ENCODE data around the gene PIN1. TPM values are rescaled to one million over a fixed set of nuclear protein-coding genes. Genes with fewer than 3 reads are reported as not detected.

The PIN1 gene
- total and polyA plus RNA-seq, 2 experiments from 2014 or later: 102 to 124 TPM

- TF ChIP-seq EZH2phosphoT487 (IDR thresholded peaks at IDR 0.05; ENCODE audit: insufficient read depth, low read depth) (no peak), EZH2 (IDR thresholded peaks at IDR 0.05; ENCODE audit: insufficient read depth, poor library complexity, severe bottlenecking) (no peak)
- Histone ChIP-seq H3K79me2 (ENCODE audit: insufficient read depth) (no peaks in the 10 kb centered on the region), H3K4me1 (ENCODE audit: insufficient read depth) (no peaks in the 10 kb centered on the region), H3K27me3 (replicated peaks; ENCODE audit: insufficient read depth) (no peaks in the 10 kb centered on the region), H3K27ac (peak overlapping the region; percentile 62), H2AFZ (no peak overlapping the region), H3K4me2 (ENCODE audit: unreplicated experiment) (no peak overlapping the region), H3K4me3 (no peak overlapping the region), H3K9me2 (ENCODE audit: insufficient read depth) (no peaks in the 10 kb centered on the region), H4K20me1 (ENCODE audit: insufficient read depth) (no peaks in the 10 kb centered on the region), H3F3A (ENCODE audit: insufficient read depth) (no peaks in the 10 kb centered on the region), H3K9ac (peak overlapping the region; percentile 35; the same call in 1 of the 2 replicates), H3K9me3 (ENCODE audit: low read depth) (no peaks in the 10 kb centered on the region), H3K36me3 (ENCODE audit: low read depth) (peaks cover 5% of the 10 kb centered on the region; the same call in 1 of the 2 replicates)
- in situ Hi-C loops (cut with MboI): no loop called here
- 9% methylated on average over 13 of the region's 13 CpGs for WGBS, 2 experiments (ENCODE audit: low coverage in 1 of 2, low lambda C conversion rate in 2 of 2, missing lambda C conversion rate in 2 of 2)
- peak; percentile 99 for DNase-seq
These were observed 12.1 kb downstream of the PIN1 start for GRCh38 chr19:9847087-9847671.

GRCh38 chr19:9848060-9848459 is 12.9 kb downstream of the PIN1 start:
- Histone ChIP-seq H3K27me3 (replicated peaks; ENCODE audit: insufficient read depth) (no peaks in the 10 kb centered on the region), H3K9ac (no peak overlapping the region), H3F3A (ENCODE audit: insufficient read depth) (no peaks in the 10 kb centered on the region), H3K79me2 (ENCODE audit: insufficient read depth) (no peaks in the 10 kb centered on the region), H3K27ac (no peak overlapping the region), H3K9me2 (ENCODE audit: insufficient read depth) (no peaks in the 10 kb centered on the region), H2AFZ (no peak overlapping the region), H3K4me2 (ENCODE audit: unreplicated experiment) (no peak overlapping the region), H3K36me3 (ENCODE audit: low read depth) (peaks cover 5% of the 10 kb centered on the region; the same call in 1 of the 2 replicates), H3K4me3 (no peak overlapping the region), H4K20me1 (ENCODE audit: insufficient read depth) (no peaks in the 10 kb centered on the region), H3K9me3 (ENCODE audit: low read depth) (no peaks in the 10 kb centered on the region), H3K4me1 (ENCODE audit: insufficient read depth) (0 out of 2 replicates have a peak, but pooled peaks cover 2% of the 10 kb centered on the region)
- DNase-seq: no peak
- WGBS, 2 experiments (ENCODE audit: low coverage in 1 of 2, low lambda C conversion rate in 2 of 2, missing lambda C conversion rate in 2 of 2): 43 to 53% methylated on average over 4 of the region's 4 CpGs
- in situ Hi-C loops (cut with MboI): no loop called here
- TF ChIP-seq EZH2 (IDR thresholded peaks at IDR 0.05; ENCODE audit: insufficient read depth, poor library complexity, severe bottlenecking): no peak
- no peak for TF ChIP-seq EZH2phosphoT487 (IDR thresholded peaks at IDR 0.05; ENCODE audit: insufficient read depth, low read depth)

- Histone ChIP-seq H2AFZ (no peak overlapping the region), H3K36me3 (ENCODE audit: low read depth) (peaks cover 5% of the 10 kb centered on the region; the same call in 1 of the 2 replicates), H3K4me1 (ENCODE audit: insufficient read depth) (0 out of 2 replicates have a peak, but pooled peaks cover 5% of the 10 kb centered on the region), H3K9me3 (ENCODE audit: low read depth) (no peaks in the 10 kb centered on the region), H3K4me2 (ENCODE audit: unreplicated experiment) (no peak overlapping the region), H3F3A (ENCODE audit: insufficient read depth) (no peaks in the 10 kb centered on the region), H4K20me1 (ENCODE audit: insufficient read depth) (no peaks in the 10 kb centered on the region), H3K9me2 (ENCODE audit: insufficient read depth) (no peaks in the 10 kb centered on the region), H3K79me2 (ENCODE audit: insufficient read depth) (no peaks in the 10 kb centered on the region), H3K4me3 (no peak overlapping the region), H3K27me3 (replicated peaks; ENCODE audit: insufficient read depth) (no peaks in the 10 kb centered on the region), H3K9ac (no peak overlapping the region), H3K27ac (no peak overlapping the region)
- WGBS, 2 experiments (ENCODE audit: low coverage in 1 of 2, low lambda C conversion rate in 2 of 2, missing lambda C conversion rate in 2 of 2): 90 to 91% methylated on average over 19 to 23 of the region's 23 CpGs
- in situ Hi-C loops (cut with MboI): no loop called here
- no peak for DNase-seq
- no peak for TF ChIP-seq EZH2 (IDR thresholded peaks at IDR 0.05; ENCODE audit: insufficient read depth, poor library complexity, severe bottlenecking)
- no peak for TF ChIP-seq EZH2phosphoT487 (IDR thresholded peaks at IDR 0.05; ENCODE audit: insufficient read depth, low read depth)
These were observed 13.6 kb downstream of the PIN1 start for GRCh38 chr19:9848762-9849161.

- in situ Hi-C loops (cut with MboI): no loop called here
- WGBS, 2 experiments (ENCODE audit: low coverage in 1 of 2, low lambda C conversion rate in 2 of 2, missing lambda C conversion rate in 2 of 2): 66 to 74% methylated on average over 5 to 7 of the region's 7 CpGs
- Histone ChIP-seq H3F3A (ENCODE audit: insufficient read depth) (no peaks in the 10 kb centered on the region), H4K20me1 (ENCODE audit: insufficient read depth) (no peaks in the 10 kb centered on the region), H3K9me2 (ENCODE audit: insufficient read depth) (no peaks in the 10 kb centered on the region), H3K36me3 (ENCODE audit: low read depth) (no peaks in the 10 kb centered on the region), H3K9me3 (ENCODE audit: low read depth) (no peaks in the 10 kb centered on the region), H3K27ac (no peak overlapping the region), H3K4me3 (no peak overlapping the region), H3K9ac (no peak overlapping the region), H2AFZ (no peak overlapping the region), H3K79me2 (ENCODE audit: insufficient read depth) (no peaks in the 10 kb centered on the region), H3K27me3 (replicated peaks; ENCODE audit: insufficient read depth) (no peaks in the 10 kb centered on the region), H3K4me2 (ENCODE audit: unreplicated experiment) (no peak overlapping the region), H3K4me1 (ENCODE audit: insufficient read depth) (0 out of 2 replicates have a peak, but pooled peaks cover 5% of the 10 kb centered on the region)
- DNase-seq: no peak
- TF ChIP-seq EZH2phosphoT487 (IDR thresholded peaks at IDR 0.05; ENCODE audit: insufficient read depth, low read depth) (no peak), EZH2 (IDR thresholded peaks at IDR 0.05; ENCODE audit: insufficient read depth, poor library complexity, severe bottlenecking) (no peak)
These were observed 14.7 kb downstream of the PIN1 start for GRCh38 chr19:9849791-9850190.
